Uterus (tissue), 4 donors: ENCODE measurements around the gene ASNS. TPM values are rescaled to one million over a fixed set of nuclear protein-coding genes. Genes with fewer than 3 reads are reported as not detected.
"Not testable (repeated sequence)": the region's sequence is repeated elsewhere in the genome, so short reads cannot be mapped to it uniquely, and the experiment has no call there.

Experiments used
- DNase-seq, 2 donors: peaks; one replicate each; pipeline ENCODE4 v3.0.0-alpha.2; 2019 to 2020
- H3K27ac ChIP-seq, 2 donors: fragments of 200-600 bp; sonication (generic); 1 replicate in 1 of 2; 2 replicates in 1 of 2; pipeline ENCODE4 v1.5.1; 2016 to 2018
- H3K27me3 ChIP-seq, 2 donors: fragments of 200-600 bp; sonication (generic); one replicate each; pipeline ENCODE4 v1.5.1; 2018 to 2019; ENCODE audit warnings: control low read depth in 1 of 2
- H3K36me3 ChIP-seq, 2 donors: fragments of 200-600 bp; sonication (generic); one replicate each; pipeline ENCODE4 v1.5.1; 2019; ENCODE audit warnings: control low read depth in 1 of 2
- H3K4me1 ChIP-seq, 2 donors: fragments of 200-600 bp; sonication (generic); one replicate each; pipeline ENCODE4 v1.5.1; 2018 to 2019; ENCODE audit warnings: control low read depth in 1 of 2
- H3K4me3 ChIP-seq, 2 donors: fragments of 200-600 bp; sonication (generic); 1 replicate in 1 of 2; 2 replicates in 1 of 2; pipeline ENCODE4 v1.5.1; 2018 to 2019; ENCODE audit warnings: mild to moderate bottlenecking in 1 of 2
- H3K9me3 ChIP-seq, 2 donors: fragments of 200-600 bp; sonication (generic); one replicate each; pipeline ENCODE4 v1.5.1; 2019; ENCODE audit warnings: control low read depth in 1 of 2
- CTCF ChIP-seq, 4 experiments: fragments of 200-600 bp in 2 of 4; fragments of 450-650 bp in 2 of 4; sonication (generic) in 2 of 4; IDR thresholded peaks; one replicate each; pipeline ENCODE4 v1.5.1; 2016 to 2019; ENCODE audit warnings: antibody characterized with exemption in 4 of 4, mild to moderate bottlenecking in 2 of 4, moderate library complexity in 1 of 4
- POLR2A ChIP-seq, 2 donors: fragments of 450-650 bp; IDR thresholded peaks; one replicate each; pipeline ENCODE4 v1.6.1; 2016; ENCODE audit warnings: antibody characterized with exemption in 2 of 2, mild to moderate bottlenecking in 1 of 2, moderate library complexity in 1 of 2
- intact Hi-C: fragments of 100-400 bp; cut with DNase I; formaldehyde crosslinking; loops from one replicate; pipeline ENCODE4 v1.15.1; 2023; ENCODE audit warnings: low total_unique reads
- total RNA-seq, 4 donors: library from RNA; depleted of rRNA in 3 of 4; stranded (reverse); fragments of >200 nt in 3 of 4; gene quantifications; one replicate each; pipeline versions ENCODE4 v1.1.0 to v1.2.4, GENCODE V29; 2014 to 2023
- donor health status: DM: yes; HTN: yes; CAD: no.

ASNS gene, protein sequence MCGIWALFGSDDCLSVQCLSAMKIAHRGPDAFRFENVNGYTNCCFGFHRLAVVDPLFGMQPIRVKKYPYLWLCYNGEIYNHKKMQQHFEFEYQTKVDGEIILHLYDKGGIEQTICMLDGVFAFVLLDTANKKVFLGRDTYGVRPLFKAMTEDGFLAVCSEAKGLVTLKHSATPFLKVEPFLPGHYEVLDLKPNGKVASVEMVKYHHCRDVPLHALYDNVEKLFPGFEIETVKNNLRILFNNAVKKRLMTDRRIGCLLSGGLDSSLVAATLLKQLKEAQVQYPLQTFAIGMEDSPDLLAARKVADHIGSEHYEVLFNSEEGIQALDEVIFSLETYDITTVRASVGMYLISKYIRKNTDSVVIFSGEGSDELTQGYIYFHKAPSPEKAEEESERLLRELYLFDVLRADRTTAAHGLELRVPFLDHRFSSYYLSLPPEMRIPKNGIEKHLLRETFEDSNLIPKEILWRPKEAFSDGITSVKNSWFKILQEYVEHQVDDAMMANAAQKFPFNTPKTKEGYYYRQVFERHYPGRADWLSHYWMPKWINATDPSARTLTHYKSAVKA
- 10 to 100 TPM in 3 of 4 donors, not detected in 1; 10.9 to 20.3 (median 16.7) TPM for total RNA-seq

DNA sequence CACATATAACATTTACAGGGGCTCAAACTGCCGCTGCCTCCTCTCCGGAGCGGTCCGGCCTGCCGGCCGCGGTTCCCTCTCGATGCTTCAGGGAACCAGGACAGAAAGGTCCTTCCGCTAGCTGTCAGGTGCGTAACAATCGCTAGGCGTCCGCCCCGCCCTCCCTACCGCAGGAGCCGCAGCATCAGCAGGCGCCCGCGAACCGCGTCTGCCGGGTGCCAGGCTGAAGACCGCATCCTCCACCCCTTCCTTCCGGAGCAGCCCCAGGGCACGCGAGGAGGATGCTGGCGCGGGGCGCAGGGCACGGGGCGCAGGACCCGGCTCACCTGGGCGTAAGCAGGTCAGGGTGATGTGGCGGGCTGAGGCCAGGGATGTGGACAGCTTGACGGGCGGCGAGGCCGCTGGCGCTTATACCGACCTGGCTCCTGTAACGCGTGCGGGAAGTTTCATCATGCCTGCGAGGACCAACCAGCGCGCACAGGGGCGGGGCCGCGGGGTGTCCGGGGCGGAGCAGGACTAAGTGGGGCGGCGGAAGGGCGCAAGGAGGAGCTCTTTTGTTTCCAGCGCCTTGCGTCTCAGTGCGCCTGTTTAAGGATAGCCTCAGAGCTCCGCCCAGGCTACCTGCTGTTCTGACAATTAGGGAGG lies at the start of gene ASNS:
Gene ASNS, minus strand, starts transcription at position 384 of the 645 bp plus-strand sequence. CDS start 3,252 bp downstream, outside the sequence.
- Histone ChIP-seq H3K27ac (peak within 1 kb of the TSS; percentile 53 to 81), H3K9me3 (no peaks in the 10 kb centered on the region), H3K4me3 (peak within 1 kb of the TSS; percentile 65 to 89), H3K36me3 (no peaks in the 10 kb centered on the region), H3K27me3 (no peaks in the 10 kb centered on the region), H3K4me1 (no peaks in the 10 kb centered on the region)
- TF ChIP-seq CTCF (IDR thresholded peaks at IDR 0.05), result peak in 1 of 4 experiments; percentile 3
- peak; percentile 40 to 76 for TF ChIP-seq POLR2A (IDR thresholded peaks at IDR 0.05)
- DNase-seq, result peak; percentile 89 to 92
- intact Hi-C loops, result no loop called here

DNA sequence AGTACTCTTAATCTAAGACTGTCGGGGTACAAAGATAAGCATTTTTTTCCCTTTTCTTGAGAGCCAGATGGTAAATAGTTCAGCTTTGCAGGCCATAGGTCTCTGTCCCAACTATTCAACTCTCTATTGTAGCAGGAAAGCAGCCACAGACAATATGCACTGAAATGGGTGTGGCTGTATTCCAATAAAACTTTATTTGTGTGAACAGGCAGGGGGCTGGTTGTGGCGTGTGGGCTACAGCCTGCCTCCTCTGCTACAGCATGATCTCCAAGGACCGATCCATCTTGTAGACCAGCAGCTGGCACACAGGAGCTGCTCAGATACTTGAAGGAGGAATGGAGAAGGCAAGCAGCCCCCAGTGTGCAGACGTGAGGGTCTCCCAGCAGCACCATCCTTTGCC lies 49.0 kb upstream of the ASNS start:
- DNase-seq, H3K4me1 ChIP-seq, intact Hi-C loops, H3K27ac ChIP-seq, H3K27me3 ChIP-seq, H3K4me3 ChIP-seq, H3K9me3 ChIP-seq, H3K36me3 ChIP-seq: not testable (repeated sequence)

- intact Hi-C loops, result not testable (repeated sequence)
Observed at GRCh38 chr7:97915267-97915666, 43.1 kb upstream of the ASNS start.

GRCh38 chr7:97912294-97912693 lies 40.1 kb upstream of the ASNS start:
- H3K27ac ChIP-seq, intact Hi-C loops, H3K4me3 ChIP-seq, DNase-seq, H3K4me1 ChIP-seq, H3K9me3 ChIP-seq, H3K36me3 ChIP-seq, H3K27me3 ChIP-seq: not testable (repeated sequence)

More at GRCh38 chr7:97915267-97915666, 43.1 kb upstream of the ASNS start:
- H3K4me3 ChIP-seq, H3K27me3 ChIP-seq, H3K4me1 ChIP-seq, H3K9me3 ChIP-seq, H3K27ac ChIP-seq, H3K36me3 ChIP-seq, DNase-seq: not testable (repeated sequence)

DNA sequence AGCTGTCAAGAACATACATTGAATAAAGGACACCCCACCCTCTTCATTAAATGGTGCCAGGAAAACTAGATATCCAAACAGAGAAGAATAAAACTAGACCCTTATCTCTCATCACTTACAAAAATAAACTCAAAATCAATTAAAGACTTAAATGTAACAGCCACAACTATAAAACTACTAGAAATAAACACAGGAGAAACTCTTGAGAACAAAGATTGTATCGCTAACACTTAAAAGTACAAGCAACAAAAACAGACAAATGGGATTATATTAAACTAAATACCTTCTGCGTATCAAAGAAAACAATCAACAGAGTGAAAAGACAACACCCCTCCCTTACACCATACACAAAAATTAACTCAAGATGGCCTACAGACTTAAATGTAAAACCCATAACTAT lies 24.7 kb upstream of the ASNS start:
- H3K27ac ChIP-seq, H3K9me3 ChIP-seq, DNase-seq, H3K4me3 ChIP-seq, H3K27me3 ChIP-seq, H3K36me3 ChIP-seq, intact Hi-C loops, H3K4me1 ChIP-seq: not testable (repeated sequence)

GRCh38 chr7:97891721-97892120 lies 19.5 kb upstream of the ASNS start:
- H3K4me1 ChIP-seq, H3K4me3 ChIP-seq, H3K9me3 ChIP-seq, H3K36me3 ChIP-seq, DNase-seq, H3K27me3 ChIP-seq, intact Hi-C loops, H3K27ac ChIP-seq: not testable (repeated sequence)

GRCh38 chr7:97879527-97879926 lies 7.3 kb upstream of the ASNS start:
- DNase-seq, H3K9me3 ChIP-seq, H3K27me3 ChIP-seq, intact Hi-C loops, H3K36me3 ChIP-seq, H3K4me3 ChIP-seq, H3K27ac ChIP-seq, H3K4me1 ChIP-seq: not testable (repeated sequence)

DNA sequence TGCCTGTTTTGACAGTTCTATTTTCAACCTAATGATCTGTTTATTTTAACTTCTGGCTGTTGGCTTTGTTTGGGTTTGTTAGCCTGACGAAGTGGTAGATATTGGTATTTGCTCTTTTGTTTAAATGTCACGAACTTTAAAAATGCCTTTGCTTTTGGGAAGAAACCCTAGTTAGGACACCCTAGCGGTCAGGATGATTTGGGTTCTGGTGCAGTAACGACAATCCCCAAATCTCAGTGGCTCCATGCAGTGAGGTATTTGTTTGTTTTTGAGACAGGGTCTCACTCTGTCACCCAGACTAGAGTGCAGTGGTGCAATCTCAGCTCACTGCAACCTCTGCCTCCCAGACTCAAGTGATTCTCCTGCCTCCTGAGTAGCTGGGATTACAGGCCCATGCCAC lies 2.7 kb upstream of the ASNS start:
- intact Hi-C loops, H3K4me3 ChIP-seq, H3K9me3 ChIP-seq, H3K27ac ChIP-seq, H3K4me1 ChIP-seq, H3K36me3 ChIP-seq, DNase-seq, H3K27me3 ChIP-seq: not testable (repeated sequence)
